SK-N-MC (cell line): ENCODE measurements around the gene COPZ2.

ENCODE experiments used
- EZH2 ChIP-seq: fragments of 200-600 bp; sonication (generic); IDR thresholded peaks from one replicate; pipeline ENCODE4 v1.6.1; 2017; ENCODE audit warnings: antibody characterized with exemption
- POLR2AphosphoS5 ChIP-seq: IDR thresholded peaks from 2 replicates; pipeline ENCODE4 v1.6.1; 2012; ENCODE audit warnings: mild to moderate bottlenecking, low read depth, low read length, borderline replicate concordance

- TF ChIP-seq POLR2AphosphoS5, result no peak
- TF ChIP-seq EZH2, result no peak
These were observed 34.1 kb upstream of the COPZ2 start for GRCh38 chr17:48071654-48072053.
